WTC11 (cell line): ENCODE data around the gene CLVS2. TPM values are rescaled to one million over a fixed set of nuclear protein-coding genes. Genes with fewer than 3 reads are reported as not detected.

Experiments
- ATAC-seq: fragments of 200-7000 bp; cut with Tn5 transposase; 2 replicates; pipeline ENCODE4 v1.10.0; 2021; ENCODE audit warnings: mild to moderate bottlenecking, moderate library complexity
- CTCF ChIA-PET: fragments of 300-600 bp; sonication (Branson Sonifier 250); formaldehyde crosslinking; loops from one replicate; lab custom pipeline; 2021; ENCODE audit warnings: antibody characterized with exemption; lab: Charles Lee
- POLR2A ChIA-PET: fragments of 350-600 bp; sonication (Branson Sonifier 250); formaldehyde crosslinking; loops from one replicate; lab custom pipeline; 2021; ENCODE audit warnings: antibody characterized with exemption; lab: Charles Lee
- DNase-seq: peaks from one replicate; pipeline ENCODE4 v3.0.0; 2021; ENCODE audit warnings: low spot score
- H3K27ac Mint-ChIP-seq: 2 replicates; pipeline ENCODE4 v1.8.0; 2021; ENCODE audit warnings: mixed read lengths
- H3K27me3 Mint-ChIP-seq: 2 replicates; pipeline ENCODE4 v1.8.0; 2021; ENCODE audit warnings: low read depth, mild to moderate bottlenecking, moderate library complexity, mixed read lengths
- H3K36me3 Mint-ChIP-seq: 2 replicates; pipeline ENCODE4 v1.8.0; 2021; ENCODE audit warnings: mixed read lengths
- H3K4me1 Mint-ChIP-seq: 2 replicates; pipeline ENCODE4 v1.8.0; 2022; ENCODE audit warnings: mixed read lengths
- H3K4me3 Mint-ChIP-seq: 2 replicates; pipeline ENCODE4 v1.8.0; 2021; ENCODE audit warnings: mild to moderate bottlenecking, moderate library complexity, mixed read lengths
- H3K9me3 Mint-ChIP-seq: 2 replicates; pipeline ENCODE4 v1.8.0; 2021; ENCODE audit warnings: mixed read lengths
- ARID4B ChIP-seq: sonication (generic); formaldehyde crosslinking; IDR thresholded peaks from 2 replicates; pipeline ENCODE4 v1.8.0; 2023; ENCODE audit warnings: missing genetic modification reagents, mild to moderate bottlenecking, borderline replicate concordance
- CREM ChIP-seq: sonication (generic); formaldehyde crosslinking; IDR thresholded peaks from 2 replicates; pipeline ENCODE4 v1.8.1; 2022; ENCODE audit warnings: mild to moderate bottlenecking, missing genetic modification reagents, moderate library complexity
- EMX1 ChIP-seq: fragments of 250-450 bp; sonication (Bioruptor Pico); IDR thresholded peaks from 2 replicates; pipeline ENCODE4 v1.8.0; 2021; ENCODE audit warnings: mild to moderate bottlenecking
- ETV6 ChIP-seq: sonication (generic); formaldehyde crosslinking; IDR thresholded peaks from 2 replicates; pipeline ENCODE4 v1.8.1; 2022; ENCODE audit warnings: mild to moderate bottlenecking, missing genetic modification reagents
- GRHL2 ChIP-seq: fragments of 250-450 bp; sonication (Bioruptor Pico); IDR thresholded peaks from 2 replicates; pipeline ENCODE4 v1.8.0; 2022; ENCODE audit warnings: mild to moderate bottlenecking, moderate library complexity; ENCODE audit not compliant: insufficient replicate concordance, severe bottlenecking
- TCF7 ChIP-seq: sonication (generic); formaldehyde crosslinking; IDR thresholded peaks from 2 replicates; pipeline ENCODE4 v1.8.0; 2022; ENCODE audit warnings: mild to moderate bottlenecking, low read depth, missing genetic modification reagents, moderate library complexity
- total RNA-seq: library from RNA; stranded (reverse); gene quantifications from 3 replicates; pipeline ENCODE4 v1.2.3, GENCODE V29; 2021
- TF ChIP-seq, protein P1 (sequence below): sonication (generic); formaldehyde crosslinking; IDR thresholded peaks from 2 replicates; pipeline ENCODE4 v1.8.1; 2022; ENCODE audit warnings: mild to moderate bottlenecking, missing genetic modification reagents, moderate library complexity, borderline replicate concordance
- TF ChIP-seq, protein P2 (sequence below): sonication (generic); formaldehyde crosslinking; IDR thresholded peaks from 2 replicates; pipeline ENCODE4 v1.8.0; 2022; ENCODE audit warnings: mild to moderate bottlenecking, missing genetic modification reagents
- TF ChIP-seq, protein P3 (sequence below): fragments of 250-450 bp; sonication (Bioruptor Pico); IDR thresholded peaks from 2 replicates; pipeline ENCODE4 v1.9.0; 2021; ENCODE audit warnings: mild to moderate bottlenecking
- TF ChIP-seq, protein P4 (sequence below): sonication (generic); formaldehyde crosslinking; IDR thresholded peaks from 2 replicates; pipeline ENCODE4 v1.8.1; 2022; ENCODE audit warnings: mild to moderate bottlenecking, moderate library complexity, missing genetic modification reagents
- TF ChIP-seq, protein P5 (sequence below): sonication (generic); formaldehyde crosslinking; IDR thresholded peaks from 2 replicates; pipeline ENCODE4 v1.8.1; 2023; ENCODE audit warnings: mild to moderate bottlenecking, missing genetic modification reagents
- TF ChIP-seq, protein P6 (sequence below): sonication (generic); formaldehyde crosslinking; IDR thresholded peaks from 2 replicates; pipeline ENCODE4 v1.8.1; 2022; ENCODE audit warnings: missing genetic modification reagents, borderline replicate concordance
- TF ChIP-seq, protein P7 (sequence below): sonication (generic); formaldehyde crosslinking; IDR thresholded peaks from 2 replicates; pipeline ENCODE4 v1.8.0; 2023; ENCODE audit warnings: mild to moderate bottlenecking, missing genetic modification reagents

The CLVS2 gene
- total RNA-seq, 1 experiment from 2014 or later = 0.90 TPM

- TF ChIP-seq, protein P1, sequence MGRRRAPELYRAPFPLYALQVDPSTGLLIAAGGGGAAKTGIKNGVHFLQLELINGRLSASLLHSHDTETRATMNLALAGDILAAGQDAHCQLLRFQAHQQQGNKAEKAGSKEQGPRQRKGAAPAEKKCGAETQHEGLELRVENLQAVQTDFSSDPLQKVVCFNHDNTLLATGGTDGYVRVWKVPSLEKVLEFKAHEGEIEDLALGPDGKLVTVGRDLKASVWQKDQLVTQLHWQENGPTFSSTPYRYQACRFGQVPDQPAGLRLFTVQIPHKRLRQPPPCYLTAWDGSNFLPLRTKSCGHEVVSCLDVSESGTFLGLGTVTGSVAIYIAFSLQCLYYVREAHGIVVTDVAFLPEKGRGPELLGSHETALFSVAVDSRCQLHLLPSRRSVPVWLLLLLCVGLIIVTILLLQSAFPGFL (CRISPR knock-in tag) = no peak
- TF ChIP-seq, protein P2, sequence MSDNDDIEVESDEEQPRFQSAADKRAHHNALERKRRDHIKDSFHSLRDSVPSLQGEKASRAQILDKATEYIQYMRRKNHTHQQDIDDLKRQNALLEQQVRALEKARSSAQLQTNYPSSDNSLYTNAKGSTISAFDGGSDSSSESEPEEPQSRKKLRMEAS (CRISPR knock-in tag) = no peak
- TF ChIP-seq ETV6 (CRISPR knock-in tag) = no peak
- TF ChIP-seq, all 79 proteins: peak for 0
These were observed 13.0 kb downstream of the CLVS2 start (continued) for GRCh38 chr6:123009059-123009458.

GRCh38 chr6:123014835-123015234, 18.8 kb downstream of the CLVS2 start:
- POLR2A ChIA-PET = no interaction called here
- no peak overlapping the region for H3K27ac Mint-ChIP-seq
- no peaks in the 10 kb centered on the region; the same call in 1 of the 2 replicates for H3K27me3 Mint-ChIP-seq
- TF ChIP-seq, protein P3, sequence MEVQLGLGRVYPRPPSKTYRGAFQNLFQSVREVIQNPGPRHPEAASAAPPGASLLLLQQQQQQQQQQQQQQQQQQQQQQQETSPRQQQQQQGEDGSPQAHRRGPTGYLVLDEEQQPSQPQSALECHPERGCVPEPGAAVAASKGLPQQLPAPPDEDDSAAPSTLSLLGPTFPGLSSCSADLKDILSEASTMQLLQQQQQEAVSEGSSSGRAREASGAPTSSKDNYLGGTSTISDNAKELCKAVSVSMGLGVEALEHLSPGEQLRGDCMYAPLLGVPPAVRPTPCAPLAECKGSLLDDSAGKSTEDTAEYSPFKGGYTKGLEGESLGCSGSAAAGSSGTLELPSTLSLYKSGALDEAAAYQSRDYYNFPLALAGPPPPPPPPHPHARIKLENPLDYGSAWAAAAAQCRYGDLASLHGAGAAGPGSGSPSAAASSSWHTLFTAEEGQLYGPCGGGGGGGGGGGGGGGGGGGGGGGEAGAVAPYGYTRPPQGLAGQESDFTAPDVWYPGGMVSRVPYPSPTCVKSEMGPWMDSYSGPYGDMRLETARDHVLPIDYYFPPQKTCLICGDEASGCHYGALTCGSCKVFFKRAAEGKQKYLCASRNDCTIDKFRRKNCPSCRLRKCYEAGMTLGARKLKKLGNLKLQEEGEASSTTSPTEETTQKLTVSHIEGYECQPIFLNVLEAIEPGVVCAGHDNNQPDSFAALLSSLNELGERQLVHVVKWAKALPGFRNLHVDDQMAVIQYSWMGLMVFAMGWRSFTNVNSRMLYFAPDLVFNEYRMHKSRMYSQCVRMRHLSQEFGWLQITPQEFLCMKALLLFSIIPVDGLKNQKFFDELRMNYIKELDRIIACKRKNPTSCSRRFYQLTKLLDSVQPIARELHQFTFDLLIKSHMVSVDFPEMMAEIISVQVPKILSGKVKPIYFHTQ (CRISPR knock-in tag) = no peak
- TF ChIP-seq ARID4B (no peak), CREM (CRISPR knock-in tag) (no peak), EMX1 (CRISPR knock-in tag) (no peak), GRHL2 (CRISPR knock-in tag) (no peak), TCF7 (CRISPR knock-in tag) (no peak)
- TF ChIP-seq, protein P1 (CRISPR knock-in tag) = no peak
- TF ChIP-seq, protein P4, sequence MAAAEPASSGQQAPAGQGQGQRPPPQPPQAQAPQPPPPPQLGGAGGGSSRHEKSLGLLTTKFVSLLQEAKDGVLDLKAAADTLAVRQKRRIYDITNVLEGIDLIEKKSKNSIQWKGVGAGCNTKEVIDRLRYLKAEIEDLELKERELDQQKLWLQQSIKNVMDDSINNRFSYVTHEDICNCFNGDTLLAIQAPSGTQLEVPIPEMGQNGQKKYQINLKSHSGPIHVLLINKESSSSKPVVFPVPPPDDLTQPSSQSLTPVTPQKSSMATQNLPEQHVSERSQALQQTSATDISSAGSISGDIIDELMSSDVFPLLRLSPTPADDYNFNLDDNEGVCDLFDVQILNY (CRISPR knock-in tag) = no peak
- TF ChIP-seq, protein P5, sequence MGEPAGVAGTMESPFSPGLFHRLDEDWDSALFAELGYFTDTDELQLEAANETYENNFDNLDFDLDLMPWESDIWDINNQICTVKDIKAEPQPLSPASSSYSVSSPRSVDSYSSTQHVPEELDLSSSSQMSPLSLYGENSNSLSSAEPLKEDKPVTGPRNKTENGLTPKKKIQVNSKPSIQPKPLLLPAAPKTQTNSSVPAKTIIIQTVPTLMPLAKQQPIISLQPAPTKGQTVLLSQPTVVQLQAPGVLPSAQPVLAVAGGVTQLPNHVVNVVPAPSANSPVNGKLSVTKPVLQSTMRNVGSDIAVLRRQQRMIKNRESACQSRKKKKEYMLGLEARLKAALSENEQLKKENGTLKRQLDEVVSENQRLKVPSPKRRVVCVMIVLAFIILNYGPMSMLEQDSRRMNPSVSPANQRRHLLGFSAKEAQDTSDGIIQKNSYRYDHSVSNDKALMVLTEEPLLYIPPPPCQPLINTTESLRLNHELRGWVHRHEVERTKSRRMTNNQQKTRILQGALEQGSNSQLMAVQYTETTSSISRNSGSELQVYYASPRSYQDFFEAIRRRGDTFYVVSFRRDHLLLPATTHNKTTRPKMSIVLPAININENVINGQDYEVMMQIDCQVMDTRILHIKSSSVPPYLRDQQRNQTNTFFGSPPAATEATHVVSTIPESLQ = no peak
- TF ChIP-seq, protein P6, sequence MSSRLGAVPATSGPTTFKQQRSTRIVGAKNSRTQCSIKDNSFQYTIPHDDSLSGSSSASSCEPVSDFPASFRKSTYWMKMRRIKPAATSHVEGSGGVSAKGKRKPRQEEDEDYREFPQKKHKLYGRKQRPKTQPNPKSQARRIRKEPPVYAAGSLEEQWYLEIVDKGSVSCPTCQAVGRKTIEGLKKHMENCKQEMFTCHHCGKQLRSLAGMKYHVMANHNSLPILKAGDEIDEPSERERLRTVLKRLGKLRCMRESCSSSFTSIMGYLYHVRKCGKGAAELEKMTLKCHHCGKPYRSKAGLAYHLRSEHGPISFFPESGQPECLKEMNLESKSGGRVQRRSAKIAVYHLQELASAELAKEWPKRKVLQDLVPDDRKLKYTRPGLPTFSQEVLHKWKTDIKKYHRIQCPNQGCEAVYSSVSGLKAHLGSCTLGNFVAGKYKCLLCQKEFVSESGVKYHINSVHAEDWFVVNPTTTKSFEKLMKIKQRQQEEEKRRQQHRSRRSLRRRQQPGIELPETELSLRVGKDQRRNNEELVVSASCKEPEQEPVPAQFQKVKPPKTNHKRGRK (CRISPR knock-in tag) = no peak
- TF ChIP-seq, protein P7, sequence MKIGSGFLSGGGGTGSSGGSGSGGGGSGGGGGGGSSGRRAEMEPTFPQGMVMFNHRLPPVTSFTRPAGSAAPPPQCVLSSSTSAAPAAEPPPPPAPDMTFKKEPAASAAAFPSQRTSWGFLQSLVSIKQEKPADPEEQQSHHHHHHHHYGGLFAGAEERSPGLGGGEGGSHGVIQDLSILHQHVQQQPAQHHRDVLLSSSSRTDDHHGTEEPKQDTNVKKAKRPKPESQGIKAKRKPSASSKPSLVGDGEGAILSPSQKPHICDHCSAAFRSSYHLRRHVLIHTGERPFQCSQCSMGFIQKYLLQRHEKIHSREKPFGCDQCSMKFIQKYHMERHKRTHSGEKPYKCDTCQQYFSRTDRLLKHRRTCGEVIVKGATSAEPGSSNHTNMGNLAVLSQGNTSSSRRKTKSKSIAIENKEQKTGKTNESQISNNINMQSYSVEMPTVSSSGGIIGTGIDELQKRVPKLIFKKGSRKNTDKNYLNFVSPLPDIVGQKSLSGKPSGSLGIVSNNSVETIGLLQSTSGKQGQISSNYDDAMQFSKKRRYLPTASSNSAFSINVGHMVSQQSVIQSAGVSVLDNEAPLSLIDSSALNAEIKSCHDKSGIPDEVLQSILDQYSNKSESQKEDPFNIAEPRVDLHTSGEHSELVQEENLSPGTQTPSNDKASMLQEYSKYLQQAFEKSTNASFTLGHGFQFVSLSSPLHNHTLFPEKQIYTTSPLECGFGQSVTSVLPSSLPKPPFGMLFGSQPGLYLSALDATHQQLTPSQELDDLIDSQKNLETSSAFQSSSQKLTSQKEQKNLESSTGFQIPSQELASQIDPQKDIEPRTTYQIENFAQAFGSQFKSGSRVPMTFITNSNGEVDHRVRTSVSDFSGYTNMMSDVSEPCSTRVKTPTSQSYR (CRISPR knock-in tag) = no peak
- no peaks in the 10 kb centered on the region for H3K4me1 Mint-ChIP-seq
- CTCF ChIA-PET = interaction anchor here (0.5 kb wide), 1 partner anchor 615 kb away, joined by 5 read pairs; the partner anchor contains the start of gene HSF2
- H3K36me3 Mint-ChIP-seq = no peaks in the 10 kb centered on the region
- DNase-seq (no peak), ATAC-seq (no peak)
- H3K9me3 Mint-ChIP-seq = no peaks in the 10 kb centered on the region
- H3K4me3 Mint-ChIP-seq = no peak overlapping the region
